Measurements from ENCODE around the gene P2RY2. TPM values are rescaled to one million over a fixed set of nuclear protein-coding genes. Genes with fewer than 3 reads are reported as not detected.

The P2RY2 gene
- total RNA-seq, 2 experiments from 2014 or later, result not detected

- peaks cover 14% of the 10 kb centered on the region for H3K4me1 ChIP-seq (ENCODE audit: insufficient read depth, low read length, poor library complexity, severe bottlenecking)
- no peak overlapping the region for H2AFZ ChIP-seq (ENCODE audit: low read length)
- no peak overlapping the region for H3K27ac ChIP-seq (ENCODE audit: low read depth, low read length, poor library complexity, severe bottlenecking)
- no peaks in the 10 kb centered on the region for H3K9me2 ChIP-seq (ENCODE audit: insufficient read depth, low read length)
- no peak for TF ChIP-seq EZH2phosphoT487 (IDR thresholded peaks at IDR 0.05; ENCODE audit: borderline replicate concordance, low read depth, low read length)
- TF ChIP-seq, protein P1, sequence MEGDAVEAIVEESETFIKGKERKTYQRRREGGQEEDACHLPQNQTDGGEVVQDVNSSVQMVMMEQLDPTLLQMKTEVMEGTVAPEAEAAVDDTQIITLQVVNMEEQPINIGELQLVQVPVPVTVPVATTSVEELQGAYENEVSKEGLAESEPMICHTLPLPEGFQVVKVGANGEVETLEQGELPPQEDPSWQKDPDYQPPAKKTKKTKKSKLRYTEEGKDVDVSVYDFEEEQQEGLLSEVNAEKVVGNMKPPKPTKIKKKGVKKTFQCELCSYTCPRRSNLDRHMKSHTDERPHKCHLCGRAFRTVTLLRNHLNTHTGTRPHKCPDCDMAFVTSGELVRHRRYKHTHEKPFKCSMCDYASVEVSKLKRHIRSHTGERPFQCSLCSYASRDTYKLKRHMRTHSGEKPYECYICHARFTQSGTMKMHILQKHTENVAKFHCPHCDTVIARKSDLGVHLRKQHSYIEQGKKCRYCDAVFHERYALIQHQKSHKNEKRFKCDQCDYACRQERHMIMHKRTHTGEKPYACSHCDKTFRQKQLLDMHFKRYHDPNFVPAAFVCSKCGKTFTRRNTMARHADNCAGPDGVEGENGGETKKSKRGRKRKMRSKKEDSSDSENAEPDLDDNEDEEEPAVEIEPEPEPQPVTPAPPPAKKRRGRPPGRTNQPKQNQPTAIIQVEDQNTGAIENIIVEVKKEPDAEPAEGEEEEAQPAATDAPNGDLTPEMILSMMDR (conservative IDR thresholded peaks at IDR 0.05; ENCODE audit: low read length), result no peak
- no TSS peak for BruUV-seq (replicated peaks)
- POLR2A ChIA-PET, result interaction anchor here (0.6 to 0.8 kb wide), 3 partner anchors 19 to 320 kb away, joined by 3 read pairs; no protein-coding TSS in a partner anchor
- CTCF ChIA-PET (ENCODE audit: unreplicated experiment), result no interaction called here
- no peak overlapping the region for H3K4me3 ChIP-seq (ENCODE audit: low read depth, low read length, poor library complexity, severe bottlenecking)
- no peaks in the 10 kb centered on the region for H4K20me1 ChIP-seq (ENCODE audit: insufficient read depth, low read length)
- intact Hi-C loops (cut with micrococcal nuclease; ENCODE audit: unreplicated experiment), result no loop called here
- DNase-seq (ENCODE audit: low spot score), result no peak
- no peaks in the 10 kb centered on the region for H3K79me2 ChIP-seq (ENCODE audit: insufficient read depth, low read depth, low read length)
- no peak overlapping the region for H3K4me2 ChIP-seq (ENCODE audit: low read length)
- H3K9me3 ChIP-seq (ENCODE audit: low read length), result peaks cover 8% of the 10 kb centered on the region; the same call in 1 of the 2 replicates
- H3K36me3 ChIP-seq (ENCODE audit: insufficient read depth, low read length), result no peaks in the 10 kb centered on the region
Observed at GRCh38 chr11:73182824-73183321, 35.2 kb upstream of the P2RY2 start.

GRCh38 chr11:73184953-73185671 is 33.0 kb upstream of the P2RY2 start:
- Histone ChIP-seq H3K36me3 (ENCODE audit: insufficient read depth, low read length) (no peaks in the 10 kb centered on the region), H4K20me1 (ENCODE audit: insufficient read depth, low read length) (no peaks in the 10 kb centered on the region), H2AFZ (ENCODE audit: low read length) (peak overlapping the region; percentile 90), H3K27ac (ENCODE audit: low read depth, low read length, poor library complexity, severe bottlenecking) (no peak overlapping the region), H3K4me3 (ENCODE audit: low read depth, low read length, poor library complexity, severe bottlenecking) (peak overlapping the region; percentile 54), H3K4me2 (ENCODE audit: low read length) (peak overlapping the region; percentile 71), H3K9me3 (ENCODE audit: low read length) (peaks cover 8% of the 10 kb centered on the region; the same call in 1 of the 2 replicates), H3K9me2 (ENCODE audit: insufficient read depth, low read length) (no peaks in the 10 kb centered on the region), H3K4me1 (ENCODE audit: insufficient read depth, low read length, poor library complexity, severe bottlenecking) (peaks cover 17% of the 10 kb centered on the region), H3K79me2 (ENCODE audit: insufficient read depth, low read depth, low read length) (no peaks in the 10 kb centered on the region)
- no TSS peak for BruUV-seq (replicated peaks)
- TF ChIP-seq, protein P1 (conservative IDR thresholded peaks at IDR 0.05; ENCODE audit: low read length), result peak; percentile 93
- no peak for TF ChIP-seq EZH2phosphoT487 (IDR thresholded peaks at IDR 0.05; ENCODE audit: borderline replicate concordance, low read depth, low read length)
- ChIA-PET CTCF (ENCODE audit: unreplicated experiment) (no interaction called here), POLR2A (no interaction called here)
- intact Hi-C loops (cut with micrococcal nuclease; ENCODE audit: unreplicated experiment), result loop anchor here (1.0 kb wide), 3 partner anchors 52 to 104 kb away; no protein-coding TSS in a partner anchor
- DNase-seq (ENCODE audit: low spot score), result peak; percentile 65

All from OCI-LY7 (cell line).